GM10266 (cell line): Measurements from ENCODE around the gene POLR1C.

Experiments used
- DNase-seq: peaks from one replicate; pipeline ENCODE4 v3.0.0; 2012; ENCODE audit errors: extremely low spot score
- CTCF ChIP-seq: IDR thresholded peaks from 2 replicates; pipeline ENCODE4 v1.5.1; 2012; ENCODE audit warnings: mild to moderate bottlenecking, low read depth; ENCODE audit not compliant: control insufficient read depth, insufficient read depth; ENCODE audit errors: missing control alignments

Gene POLR1C

GRCh38 chr6:43472515-43472914 is 44.4 kb upstream of the POLR1C start:
- TF ChIP-seq CTCF = no peak
- DNase-seq = no peak

GRCh38 chr6:43475516-43475915 is 41.4 kb upstream of the POLR1C start:
- no peak for TF ChIP-seq CTCF
- DNase-seq = no peak

- DNase-seq = no peak
- TF ChIP-seq CTCF = no peak
Observed at GRCh38 chr6:43476746-43477145, 40.1 kb upstream of the POLR1C start.

GRCh38 chr6:43477235-43478007 is 39.5 kb upstream of the POLR1C start, which contains the start of gene TJAP1:
TJAP1 (plus strand) TSS chr6:43477570; CDS start chr6:43499002, 21,432 bp downstream.
- peak; percentile 91 for DNase-seq
- no peak for TF ChIP-seq CTCF

GRCh38 chr6:43478008-43478372 is 38.9 kb upstream of the POLR1C start:
- DNase-seq = no peak

GRCh38 chr6:43481075-43481474 is 35.8 kb upstream of the POLR1C start:
- DNase-seq = no peak
- no peak for TF ChIP-seq CTCF

More at GRCh38 chr6:43478008-43478372, 38.9 kb upstream of the POLR1C start:
- TF ChIP-seq CTCF = no peak

- DNase-seq = no peak
- no peak for TF ChIP-seq CTCF
Observed at GRCh38 chr6:43481591-43482236, 35.2 kb upstream of the POLR1C start.
